A673 (cell line): ENCODE data around the gene CR2. TPM values are rescaled to one million over a fixed set of nuclear protein-coding genes. Genes with fewer than 3 reads are reported as not detected.

Experiments
- BruUV-seq: library from RNA; stranded (reverse); fragments of 400-500 nt; replicated peaks from 2 replicates; lab custom pipeline; 2021; lab: Mats Ljungman, UMichigan
- CTCF ChIA-PET: fragments of 300-600 bp; sonication (Branson Sonifier 250); formaldehyde crosslinking; loops from one replicate; lab custom pipeline; 2022; ENCODE audit warnings: antibody characterized with exemption; lab: Charles Lee
- POLR2A ChIA-PET: fragments of 300-600 bp; sonication (Branson Sonifier 250); formaldehyde crosslinking; loops from one replicate; lab custom pipeline; 2022; ENCODE audit warnings: antibody characterized with exemption; ENCODE audit not compliant: low non-redundant PET; lab: Charles Lee
- DNase-seq: peaks from one replicate; pipeline ENCODE4 v3.0.0-alpha.2; 2015; ENCODE audit warnings: low spot score
- H3K27ac ChIP-seq: fragments of 200-600 bp; sonication (generic); 2 replicates; pipeline ENCODE4 v1.5.1; 2016; ENCODE audit warnings: mixed run types, low read depth, mild to moderate bottlenecking, mixed read lengths, antibody characterized with exemption, low read length; ENCODE audit not compliant: poor library complexity, severe bottlenecking
- H3K27me3 ChIP-seq: fragments of 200-600 bp; sonication (generic); replicated peaks from 2 replicates; pipeline ENCODE4 v1.6.1; 2017; ENCODE audit warnings: mixed run types, low read depth, mild to moderate bottlenecking, mixed read lengths, antibody characterized with exemption, low read length; ENCODE audit not compliant: insufficient read depth, poor library complexity
- H3K36me3 ChIP-seq: fragments of 200-600 bp; sonication (generic); 2 replicates; pipeline ENCODE4 v1.6.1; 2016; ENCODE audit warnings: mixed run types, mild to moderate bottlenecking, mixed read lengths, antibody characterized with exemption, low read length; ENCODE audit not compliant: insufficient read depth, poor library complexity, severe bottlenecking
- H3K4me1 ChIP-seq: fragments of 200-600 bp; sonication (generic); 2 replicates; pipeline ENCODE4 v1.6.1; 2017; ENCODE audit warnings: mixed run types, mild to moderate bottlenecking, mixed read lengths, antibody characterized with exemption, low read length; ENCODE audit not compliant: insufficient read depth, poor library complexity, severe bottlenecking
- H3K4me3 ChIP-seq: fragments of 200-600 bp; sonication (generic); 2 replicates; pipeline ENCODE4 v1.5.1; 2016; ENCODE audit warnings: low read depth, mixed run types, mild to moderate bottlenecking, mixed read lengths, low read length; ENCODE audit not compliant: poor library complexity, severe bottlenecking
- H3K9me3 ChIP-seq: fragments of 200-600 bp; sonication (generic); 2 replicates; pipeline ENCODE4 v1.6.1; 2016; ENCODE audit warnings: mixed run types, low read depth, mild to moderate bottlenecking, mixed read lengths, antibody characterized with exemption, low read length; ENCODE audit not compliant: poor library complexity, severe bottlenecking
- CTCF ChIP-seq: fragments of 300-800, 200-600 bp; sonication (generic); conservative IDR thresholded peaks from 2 replicates; pipeline ENCODE4 v1.5.1; 2017; ENCODE audit warnings: low read depth, mild to moderate bottlenecking, antibody characterized with exemption, low read length, moderate library complexity, mixed read lengths
- EZH2 ChIP-seq: fragments of 200-600 bp; sonication (generic); IDR thresholded peaks from 2 replicates; pipeline ENCODE4 v1.6.1; 2017; ENCODE audit warnings: borderline replicate concordance, low read depth, mild to moderate bottlenecking, mixed read lengths, antibody characterized with exemption, low read length; ENCODE audit not compliant: poor library complexity, severe bottlenecking
- intact Hi-C: fragments of 100-400 bp; cut with micrococcal nuclease; formaldehyde crosslinking; loops from one replicate; pipeline ENCODE4 v1.10.0; 2022; ENCODE audit not compliant: unreplicated experiment
- total RNA-seq: library from RNA; stranded (reverse); gene quantifications from 2 replicates; pipeline ENCODE4 v1.2.3, GENCODE V29; 2021

The CR2 gene
- total RNA-seq, 1 experiment from 2014 or later = not detected

GRCh38 chr1:207461649-207462048 is 7.5 kb downstream of the CR2 start:
- H3K27me3 ChIP-seq = peaks cover 61% of the 10 kb centered on the region
- CTCF ChIA-PET = no interaction called here
- no TSS peak for BruUV-seq
- TF ChIP-seq CTCF (no peak), EZH2 (no peak)
- H3K4me1 ChIP-seq = no peaks in the 10 kb centered on the region
- H3K36me3 ChIP-seq = no peaks in the 10 kb centered on the region
- DNase-seq = no peak
- POLR2A ChIA-PET = no interaction called here
- no peak overlapping the region for H3K4me3 ChIP-seq
- no peak overlapping the region for H3K27ac ChIP-seq
- no peaks in the 10 kb centered on the region for H3K9me3 ChIP-seq
- intact Hi-C loops = no loop called here

GRCh38 chr1:207462535-207462934 is 8.4 kb downstream of the CR2 start:
- ChIA-PET POLR2A (no interaction called here), CTCF (no interaction called here)
- Histone ChIP-seq H3K36me3 (no peaks in the 10 kb centered on the region), H3K27ac (no peak overlapping the region), H3K4me1 (no peaks in the 10 kb centered on the region), H3K27me3 (peaks cover 61% of the 10 kb centered on the region), H3K4me3 (no peak overlapping the region), H3K9me3 (no peaks in the 10 kb centered on the region)
- BruUV-seq = no TSS peak
- no peak for DNase-seq
- TF ChIP-seq CTCF (no peak), EZH2 (no peak)
- intact Hi-C loops = no loop called here

- POLR2A ChIA-PET = no interaction called here
- H3K36me3 ChIP-seq = no peaks in the 10 kb centered on the region
- intact Hi-C loops = no loop called here
- H3K9me3 ChIP-seq = no peaks in the 10 kb centered on the region
- TF ChIP-seq CTCF (no peak), EZH2 (no peak)
- H3K27ac ChIP-seq = no peak overlapping the region
- CTCF ChIA-PET = no interaction called here
- no peaks in the 10 kb centered on the region for H3K4me1 ChIP-seq
- H3K4me3 ChIP-seq = no peak overlapping the region
- no peak for DNase-seq
- peaks cover 61% of the 10 kb centered on the region for H3K27me3 ChIP-seq
- no TSS peak for BruUV-seq
These were observed 8.9 kb downstream of the CR2 start for GRCh38 chr1:207463021-207463420.
